HG02588 (cell line): ENCODE data around the gene TADA2A.

ENCODE experiments used
- ATAC-seq: cut with Tn5 transposase; IDR thresholded peaks from one replicate; pipeline ENCODE4 v1.9.1; 2021; ENCODE audit warnings: mild to moderate bottlenecking, moderate library complexity; ENCODE audit not compliant: unreplicated experiment

Gene TADA2A

GRCh38 chr17:37519251-37519985 is 112.7 kb downstream of the TADA2A start:
- ATAC-seq: no peak

GRCh38 chr17:37520174-37520573 is 113.5 kb downstream of the TADA2A start:
- no peak for ATAC-seq

DNA sequence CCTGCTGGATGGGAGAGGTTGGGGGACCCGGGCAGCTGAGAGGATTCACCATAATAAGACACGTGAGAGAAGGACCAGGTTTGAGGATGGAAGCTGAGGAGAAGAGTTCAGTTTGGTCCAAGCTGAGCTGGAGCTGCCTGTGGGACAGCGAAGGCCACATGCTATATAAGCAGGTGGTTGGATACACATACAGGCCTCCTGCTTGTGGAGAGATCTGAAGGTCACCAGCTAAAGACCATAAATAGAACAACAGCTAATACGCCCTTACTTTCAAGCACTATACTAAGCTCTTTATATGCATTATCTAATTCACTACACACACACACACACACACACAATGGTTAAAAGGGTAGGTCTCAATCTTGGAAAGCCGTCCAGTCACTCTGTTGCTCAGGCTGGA is 115.1 kb downstream of the TADA2A start:
- no peak for ATAC-seq

DNA sequence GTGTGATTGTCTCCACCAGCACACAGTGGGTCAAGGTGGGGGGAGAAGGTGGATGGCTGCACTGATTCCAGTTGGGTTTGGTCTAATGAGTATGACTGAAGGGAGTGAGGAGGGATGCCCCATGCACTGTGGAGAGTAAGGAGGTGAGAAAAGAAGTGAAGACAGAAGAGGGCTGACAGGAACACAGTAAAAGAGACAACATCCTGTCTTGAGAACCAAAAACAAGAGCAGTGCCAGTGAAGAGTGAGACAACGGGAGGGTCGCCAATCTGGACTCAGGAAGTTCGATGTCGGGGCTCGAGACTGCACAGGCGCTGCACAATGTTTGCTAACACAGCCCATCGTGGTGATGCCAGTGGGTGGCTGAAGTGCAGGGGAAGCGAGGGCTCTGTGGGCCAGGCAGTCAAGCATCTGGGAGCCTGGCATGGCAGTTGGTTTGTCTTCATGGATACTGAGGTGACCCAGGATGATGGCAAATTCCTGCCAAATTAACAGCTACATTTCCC is 117.1 kb downstream of the TADA2A start:
- no peak for ATAC-seq

DNA sequence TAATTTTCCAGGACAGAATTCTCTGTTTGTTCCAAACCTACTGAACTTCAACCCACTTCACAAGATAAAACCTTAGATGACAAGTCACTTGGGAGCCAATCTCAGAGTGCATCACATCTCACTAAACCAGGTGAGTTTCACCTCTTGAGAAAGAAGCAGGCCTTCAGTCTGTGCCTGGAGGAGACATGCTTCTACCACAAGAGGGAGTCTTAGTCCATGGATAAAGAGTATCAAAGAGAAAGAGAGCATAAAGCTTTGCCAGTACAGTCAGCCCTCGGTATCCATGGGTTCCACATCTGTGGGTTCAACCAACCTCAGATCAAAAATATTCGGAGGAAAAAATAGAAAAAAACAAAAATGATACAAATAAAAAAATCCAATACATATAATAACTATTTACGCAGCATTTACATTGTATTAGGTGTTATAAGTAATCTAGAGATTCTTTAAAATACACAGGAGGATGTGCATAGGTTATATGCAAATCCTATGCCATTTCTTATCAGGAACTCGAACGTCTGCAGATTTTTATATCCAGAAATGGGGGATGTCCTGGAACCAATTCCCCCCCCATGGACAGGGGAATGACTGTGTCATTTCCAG is 120.7 kb downstream of the TADA2A start:
- ATAC-seq: no peak
